GM19463 (cell line): ENCODE measurements around the gene RPS24.
"Not testable (repeated sequence)": the region's sequence is repeated elsewhere in the genome, so short reads cannot be mapped to it uniquely, and the experiment has no call there.

Experiments used
- ATAC-seq: cut with Tn5 transposase; IDR thresholded peaks from one replicate; pipeline ENCODE4 v1.9.1; 2021; ENCODE audit warnings: mild to moderate bottlenecking, moderate library complexity; ENCODE audit not compliant: unreplicated experiment

The RPS24 gene

DNA sequence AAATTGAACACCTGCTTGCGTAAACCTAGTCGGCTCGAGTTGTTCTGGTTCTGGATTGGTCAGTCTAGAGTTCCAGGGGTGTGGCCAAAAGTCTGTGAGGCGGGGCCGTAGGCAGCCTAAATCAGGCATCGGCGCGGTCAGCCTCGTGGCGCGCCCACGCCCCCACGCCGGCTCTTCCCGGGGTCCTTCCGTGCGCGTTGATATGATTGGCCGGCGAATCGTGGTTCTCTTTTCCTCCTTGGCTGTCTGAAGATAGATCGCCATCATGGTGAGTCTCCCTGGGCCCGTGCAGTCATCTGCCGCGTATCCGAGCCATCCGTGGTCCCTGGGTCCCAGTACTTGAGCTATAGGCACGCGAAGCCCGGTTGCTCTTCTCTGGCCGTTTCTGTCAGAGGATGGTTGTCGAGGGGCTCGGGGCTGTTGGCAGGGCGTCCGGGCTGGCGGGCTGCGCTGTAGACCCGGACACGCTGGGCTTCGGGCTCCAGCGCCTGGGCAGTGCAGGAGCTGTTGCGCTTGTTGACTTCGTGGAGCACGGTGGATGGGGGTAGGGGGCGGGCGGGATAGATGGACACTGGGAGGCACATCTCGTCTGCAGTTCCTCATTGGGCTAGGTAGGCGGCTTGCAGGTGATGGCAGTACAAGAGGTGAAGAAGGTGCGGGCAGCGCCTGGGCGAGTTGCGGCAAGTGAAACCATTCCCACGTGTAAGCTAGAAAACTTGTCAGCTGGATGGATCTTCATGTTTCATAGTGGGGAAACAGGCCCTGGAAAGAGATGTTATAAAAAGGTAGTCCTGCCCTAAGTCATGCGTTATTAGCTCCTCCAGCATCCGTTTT, at the start of gene RPS24:
RPS24 (plus strand) TSS at position 227 of the 834 bp plus-strand sequence; CDS start at position 266, 39 bp downstream.
- peak; percentile 81 for ATAC-seq

DNA sequence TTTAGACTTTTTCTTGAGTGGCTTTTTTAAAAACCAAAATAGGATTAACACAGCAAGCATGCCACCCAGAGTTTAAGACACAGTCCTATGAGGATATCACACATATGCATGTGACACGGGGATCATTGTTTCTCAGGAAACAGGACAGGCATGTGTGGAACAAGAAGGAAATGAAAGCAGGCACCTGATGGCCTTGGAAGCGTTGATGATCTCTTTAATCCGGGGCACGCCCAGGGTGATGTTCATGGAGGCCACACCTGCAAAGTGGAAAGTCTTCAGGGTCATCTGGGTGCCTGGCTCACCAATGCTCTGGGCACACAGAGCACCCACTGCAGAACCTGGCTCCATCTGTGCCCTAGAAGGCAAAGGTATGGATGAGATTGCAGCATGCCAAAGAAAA, 48.7 kb upstream of the RPS24 start:
- ATAC-seq: no peak

DNA sequence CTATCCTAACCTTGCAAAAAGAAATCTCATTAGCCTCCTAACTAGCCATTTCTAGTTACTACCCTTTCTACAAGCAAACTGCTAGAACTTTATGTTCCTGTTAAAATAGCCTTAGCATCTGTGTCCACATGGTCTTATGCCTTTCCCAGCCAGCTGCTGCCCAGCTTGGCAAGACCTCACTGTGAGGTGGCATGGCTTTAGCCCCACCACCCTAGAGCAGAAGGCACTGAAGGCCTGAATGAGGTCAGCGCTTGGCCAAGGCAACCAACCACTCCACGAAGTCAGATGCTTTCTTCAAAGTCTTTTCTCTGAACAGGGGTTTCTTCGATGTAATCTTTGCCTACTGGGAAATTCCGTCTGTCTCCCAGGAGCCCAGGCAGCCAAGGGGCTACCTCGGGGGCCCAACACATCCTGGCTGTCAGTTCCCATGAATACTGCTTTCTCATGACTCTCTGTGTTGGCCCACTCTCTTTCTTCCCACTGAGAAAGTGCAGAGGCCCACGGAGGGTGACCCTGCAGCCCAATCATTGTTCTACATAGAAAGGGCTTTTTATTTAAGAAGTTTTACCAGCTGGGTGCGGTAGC, 45.9 kb upstream of the RPS24 start:
- ATAC-seq: no peak

GRCh38 chr10:77989081-77989724, 44.5 kb upstream of the RPS24 start:
- no peak for ATAC-seq

GRCh38 chr10:77993620-77994019, 40.0 kb upstream of the RPS24 start:
- ATAC-seq: no peak

DNA sequence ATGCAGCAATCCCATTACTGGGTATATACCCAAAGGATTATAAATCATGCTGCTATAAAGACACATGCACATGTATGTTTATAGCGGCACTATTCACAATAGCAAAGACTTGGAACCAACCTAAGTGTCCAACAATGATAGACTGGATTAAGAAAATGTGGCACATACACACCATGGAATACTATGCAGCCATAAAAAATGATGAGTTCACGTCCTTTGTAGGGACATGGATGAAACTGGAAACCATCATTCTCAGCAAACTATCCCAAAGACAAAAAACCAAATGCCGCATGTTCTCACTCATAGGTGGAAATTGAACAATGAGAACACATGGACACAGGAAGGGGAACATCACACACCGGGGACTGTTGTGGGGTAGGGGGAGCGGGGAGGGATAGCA, 34.9 kb upstream of the RPS24 start:
- not testable (repeated sequence) for ATAC-seq

GRCh38 chr10:78000206-78000605, 33.5 kb upstream of the RPS24 start:
- no peak for ATAC-seq

- no peak for ATAC-seq
Observed at GRCh38 chr10:78000956-78001472, 32.6 kb upstream of the RPS24 start.

- no peak for ATAC-seq
Observed at GRCh38 chr10:78002541-78003288, 30.9 kb upstream of the RPS24 start.

DNA sequence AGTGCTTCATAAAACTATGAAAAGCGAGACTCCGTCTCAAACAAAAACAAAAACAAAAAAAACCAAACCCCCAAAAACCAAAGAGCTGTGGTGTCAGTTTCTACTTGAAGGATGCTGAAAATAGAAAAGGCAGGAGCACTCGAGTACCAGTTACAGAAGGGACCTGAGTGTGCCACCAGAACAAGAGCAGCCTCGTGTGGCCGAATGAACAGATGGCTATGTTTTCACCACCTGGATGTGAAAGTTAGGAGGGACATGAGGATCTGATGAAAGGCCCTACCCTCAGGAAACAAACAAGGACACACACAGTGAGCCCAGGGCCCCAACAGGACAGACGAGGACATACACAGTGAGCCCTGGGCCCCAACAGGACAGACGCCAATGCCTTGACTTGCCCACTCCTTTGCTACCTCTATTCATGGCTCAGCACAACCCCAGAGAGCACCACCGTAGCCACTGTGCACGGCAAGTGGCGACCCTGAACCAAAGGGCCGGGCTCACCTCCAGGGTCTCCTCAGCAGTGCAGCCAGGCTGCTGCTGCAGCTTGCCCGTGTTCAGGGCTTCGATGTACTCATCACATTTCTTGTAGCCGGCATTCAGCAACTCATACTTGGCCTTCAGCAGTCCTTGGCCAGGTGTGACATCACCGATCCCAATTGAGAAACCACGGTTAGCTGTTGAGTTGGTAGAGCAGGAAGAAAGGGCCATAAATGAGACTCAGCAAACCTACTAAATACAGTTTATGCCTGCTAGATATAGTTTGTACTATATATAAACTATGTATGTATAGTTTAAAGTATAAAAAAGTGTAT, 29.2 kb upstream of the RPS24 start:
- no peak for ATAC-seq

DNA sequence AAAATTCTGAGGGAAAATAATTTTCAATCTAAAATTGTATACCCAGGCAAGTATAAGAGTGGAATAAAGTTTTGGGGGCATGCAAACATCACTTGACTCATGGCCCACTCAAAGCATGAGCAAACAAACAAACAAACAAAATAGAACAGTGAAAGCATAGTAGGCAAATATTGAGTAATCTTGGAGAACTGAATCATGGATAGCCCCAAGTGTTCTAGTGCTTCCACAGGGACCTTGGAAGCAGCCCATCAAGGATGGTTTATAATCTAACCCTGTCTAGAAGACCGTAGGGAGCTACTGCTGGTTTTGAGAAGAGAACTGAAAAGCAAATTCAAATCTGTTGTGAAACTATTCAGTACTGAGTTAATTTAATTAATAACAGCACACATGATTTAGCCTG, 26.5 kb upstream of the RPS24 start:
- no peak for ATAC-seq

GRCh38 chr10:78009662-78010061, 24.0 kb upstream of the RPS24 start:
- no peak for ATAC-seq

DNA sequence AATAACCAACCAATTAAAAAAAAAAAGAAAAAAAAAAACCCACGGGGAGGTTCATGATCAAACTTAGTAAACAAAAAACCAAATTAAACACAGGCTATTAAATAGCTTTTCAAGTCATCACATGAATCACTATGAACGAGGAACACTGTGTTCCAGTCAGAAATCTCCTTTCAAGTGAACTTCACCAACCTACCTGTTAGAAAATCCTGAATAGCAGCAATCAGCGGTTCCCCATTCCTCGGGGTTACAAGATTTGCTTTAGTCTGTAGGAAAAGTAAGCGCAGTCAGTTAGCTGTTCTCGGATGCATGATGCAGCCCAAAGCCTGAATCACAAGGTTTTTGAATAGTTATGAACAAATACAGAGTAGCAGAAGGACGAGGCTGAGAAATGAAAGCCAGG, 23.4 kb upstream of the RPS24 start:
- no peak for ATAC-seq

- ATAC-seq: no peak
Observed at GRCh38 chr10:78011065-78011464, 22.6 kb upstream of the RPS24 start.

DNA sequence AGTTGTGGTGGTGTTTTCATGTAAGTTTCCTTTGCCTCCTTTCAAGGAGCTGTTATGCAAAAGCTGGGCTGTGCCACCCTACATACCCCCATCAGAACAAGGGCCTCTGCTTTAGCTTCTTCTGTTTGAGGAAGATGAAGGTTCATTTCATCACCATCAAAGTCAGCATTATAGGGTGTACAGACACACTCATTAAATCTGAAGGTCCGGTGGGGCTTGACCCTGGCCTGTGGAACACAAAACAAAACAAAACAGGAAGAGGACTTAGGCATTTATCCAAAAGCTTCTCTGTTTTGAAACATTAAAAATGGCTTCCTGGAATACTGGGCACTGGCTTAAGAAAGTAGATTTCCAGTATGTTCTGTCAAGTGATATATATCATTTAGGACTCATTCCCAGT, 20.1 kb upstream of the RPS24 start:
- no peak for ATAC-seq

GRCh38 chr10:78015546-78015945, 18.1 kb upstream of the RPS24 start:
- no peak for ATAC-seq

DNA sequence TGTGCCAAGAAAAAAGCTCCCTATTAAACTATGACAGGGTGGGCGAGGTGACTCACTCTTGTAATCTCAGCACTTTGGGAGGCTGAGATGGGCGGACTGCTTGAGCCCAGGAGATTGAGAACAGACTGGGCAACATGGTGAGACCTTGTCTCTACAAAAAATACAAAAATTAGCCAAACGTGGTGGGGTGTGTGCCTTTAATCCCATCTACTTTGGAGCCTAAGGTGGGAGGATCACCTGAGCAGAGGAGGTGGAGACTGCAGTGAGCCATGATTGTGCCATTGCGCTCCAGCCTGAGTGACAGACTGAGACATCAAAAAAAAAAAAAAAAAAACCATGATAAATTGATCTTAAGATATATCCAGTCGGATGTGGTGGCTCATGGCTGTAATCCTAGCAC, 15.8 kb upstream of the RPS24 start:
- ATAC-seq: no peak

DNA sequence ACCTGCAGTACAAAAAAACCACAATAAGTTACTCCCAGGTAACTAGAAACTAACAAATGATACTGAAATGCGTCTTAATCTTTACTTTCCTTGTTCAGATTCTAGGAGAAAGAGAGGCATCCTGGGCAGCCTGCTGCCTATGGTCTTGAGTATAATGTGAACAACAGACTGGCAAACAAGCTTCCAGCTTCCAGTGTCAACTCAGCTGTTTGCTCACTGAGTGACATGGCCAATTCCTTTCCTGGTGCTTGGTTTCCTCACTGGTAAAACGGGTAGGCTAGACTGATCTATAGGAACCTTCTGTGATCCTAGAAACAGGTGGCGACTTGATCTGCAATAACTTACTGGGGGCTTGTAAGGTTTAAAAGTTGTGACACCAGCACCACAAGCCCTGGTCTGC, 14.4 kb upstream of the RPS24 start:
- no peak for ATAC-seq

GRCh38 chr10:78021201-78021600, 12.5 kb upstream of the RPS24 start:
- ATAC-seq: no peak

GRCh38 chr10:78023741-78024140, 9.9 kb upstream of the RPS24 start:
- ATAC-seq: no peak
